Measurements from ENCODE around the gene MRAP2.
"Not testable (repeated sequence)": the region's sequence is repeated elsewhere in the genome, so short reads cannot be mapped to it uniquely, and the experiment has no call there.

MRAP2 gene

DNA sequence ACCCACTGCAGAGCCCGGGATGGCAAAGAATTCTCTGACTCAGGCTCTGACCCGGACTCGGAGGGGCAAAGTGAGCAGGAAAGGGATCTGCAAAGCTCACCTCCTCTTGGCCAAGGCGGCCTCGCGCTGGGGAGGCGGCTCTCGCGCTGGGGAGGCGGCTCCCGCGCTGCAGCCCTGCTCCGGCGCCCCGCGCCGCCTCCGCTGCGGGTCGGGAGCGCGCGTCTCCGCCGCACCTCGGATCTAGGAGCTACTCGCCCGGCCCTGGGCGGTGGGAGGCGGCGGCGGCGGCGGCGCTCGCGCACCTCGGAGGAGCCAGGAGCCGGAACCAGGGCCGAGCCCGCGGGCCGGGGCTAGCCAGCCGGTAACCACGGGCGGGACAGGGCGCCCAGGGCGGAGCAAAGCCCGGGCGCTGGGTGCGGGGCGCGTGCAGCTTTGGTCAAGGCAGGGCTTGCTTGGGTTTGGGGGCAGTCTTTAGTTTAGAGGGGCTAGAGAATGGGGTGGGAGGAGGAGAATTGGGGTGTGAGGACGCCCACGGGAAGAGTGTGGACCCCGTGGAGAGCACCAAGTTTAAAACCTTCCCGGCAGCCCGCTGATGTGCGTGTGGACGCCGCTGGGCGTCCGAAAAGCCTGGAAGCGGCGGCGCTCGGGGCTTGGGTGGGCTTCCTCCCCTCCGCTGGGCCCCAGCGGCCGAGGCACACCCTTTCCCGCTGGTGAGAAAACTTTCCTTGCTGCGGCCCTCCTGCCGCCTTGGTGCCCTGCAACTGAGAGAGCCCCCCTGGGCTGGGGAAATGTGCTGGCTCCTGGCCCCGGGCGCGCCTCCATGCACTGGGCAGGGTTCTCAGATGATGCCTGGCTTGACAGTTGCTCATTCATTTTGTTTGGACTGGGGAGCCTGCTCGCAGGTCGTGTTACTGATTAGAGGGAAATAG lies at the start of gene MRAP2:
MRAP2 (plus strand) TSS at position 250 of the 929 bp plus-strand sequence. CDS start 21,547 bp downstream, outside the sequence.
- no peak for DNase-seq

- no peak for DNase-seq
These were observed 49.2 kb upstream of the MRAP2 start for GRCh38 chr6:83984411-83984810.

DNA sequence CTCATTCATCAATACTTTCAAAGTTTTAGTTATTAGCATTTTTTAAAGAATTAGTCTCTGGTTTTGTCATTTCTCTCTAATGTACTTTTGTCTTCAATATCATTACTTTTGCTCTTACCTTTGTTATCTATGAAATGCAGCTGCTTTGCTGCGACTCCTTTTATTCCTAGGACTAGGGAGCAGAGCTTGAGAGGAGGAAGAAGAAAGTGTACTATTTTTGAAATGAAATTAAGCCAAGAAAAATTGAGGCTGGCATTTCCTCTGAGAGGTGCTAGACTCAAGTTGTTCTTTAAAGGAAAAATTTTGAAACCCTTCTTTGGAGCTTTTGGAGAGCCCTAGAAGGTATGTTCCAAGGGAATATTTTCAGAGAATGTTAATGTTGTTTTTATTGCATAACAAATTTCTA lies 48.3 kb upstream of the MRAP2 start:
- DNase-seq = no peak

- no peak for DNase-seq
These were observed 47.9 kb upstream of the MRAP2 start for GRCh38 chr6:83985715-83986114.

- DNase-seq = no peak
These were observed 35.5 kb upstream of the MRAP2 start for GRCh38 chr6:83998021-83998584.

DNA sequence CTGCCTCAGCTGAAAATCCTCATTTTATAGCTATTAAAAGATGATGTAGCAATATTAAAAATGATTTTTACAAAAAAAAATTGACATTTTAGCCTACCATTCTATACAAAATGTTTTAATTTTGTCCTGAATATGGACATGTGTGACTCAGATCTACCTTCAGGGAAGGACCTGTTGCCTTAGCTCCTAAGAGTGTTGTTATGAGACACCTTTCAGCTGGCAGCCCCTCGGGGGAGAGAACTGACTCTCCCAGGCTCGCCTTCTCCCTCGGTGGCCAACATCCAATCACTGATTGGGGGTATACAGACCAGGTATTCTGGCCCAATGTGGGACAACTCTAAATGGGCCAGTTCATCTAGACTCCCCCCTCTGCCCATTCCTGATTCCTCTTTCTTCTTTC lies 32.5 kb upstream of the MRAP2 start:
- no peak for DNase-seq

- DNase-seq = no peak
These were observed 31.3 kb upstream of the MRAP2 start for GRCh38 chr6:84002226-84002625.

DNA sequence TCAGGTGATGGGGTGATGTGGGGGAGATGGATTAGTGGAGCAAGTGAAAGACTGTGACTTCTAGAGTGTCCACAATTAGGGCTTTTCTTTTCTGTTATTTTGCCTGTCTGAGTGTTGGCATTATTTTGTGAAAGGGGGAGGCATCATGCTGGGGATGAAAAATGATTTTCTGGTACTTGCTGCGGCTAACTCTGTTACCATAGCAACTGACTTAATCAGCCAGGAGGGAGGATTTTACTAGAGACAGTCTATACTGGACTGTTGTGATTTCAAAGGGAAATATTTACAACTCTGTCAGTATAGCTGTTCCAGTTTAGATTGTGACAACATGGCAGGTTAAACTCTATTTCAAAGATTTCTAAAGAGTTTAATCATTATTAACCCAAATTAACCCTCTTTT lies 30.4 kb upstream of the MRAP2 start:
- no peak for DNase-seq

DNA sequence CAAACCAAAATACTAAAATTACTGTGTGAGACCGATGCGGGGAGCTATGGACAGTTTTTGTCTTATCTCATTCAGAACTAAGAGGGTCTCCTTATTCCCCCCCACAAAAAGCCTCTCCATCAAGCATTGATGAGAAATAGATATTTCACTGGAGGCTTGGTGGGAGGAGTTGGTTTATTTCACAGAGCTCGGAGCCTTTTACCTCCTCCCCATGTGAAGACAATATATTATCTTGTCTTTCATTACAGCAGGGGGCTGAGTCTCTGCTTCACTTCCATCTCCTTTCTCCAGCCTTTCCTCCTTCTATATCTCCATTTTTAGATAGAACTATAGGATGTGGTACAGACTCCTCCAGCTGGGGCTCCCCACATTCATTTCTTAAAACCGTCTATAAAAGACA lies 29.9 kb upstream of the MRAP2 start:
- no peak for DNase-seq

GRCh38 chr6:84007871-84008270 lies 25.7 kb upstream of the MRAP2 start:
- DNase-seq = no peak

GRCh38 chr6:84013354-84013753 lies 20.2 kb upstream of the MRAP2 start:
- no peak for DNase-seq

GRCh38 chr6:84013931-84014330 lies 19.6 kb upstream of the MRAP2 start:
- no peak for DNase-seq

DNA sequence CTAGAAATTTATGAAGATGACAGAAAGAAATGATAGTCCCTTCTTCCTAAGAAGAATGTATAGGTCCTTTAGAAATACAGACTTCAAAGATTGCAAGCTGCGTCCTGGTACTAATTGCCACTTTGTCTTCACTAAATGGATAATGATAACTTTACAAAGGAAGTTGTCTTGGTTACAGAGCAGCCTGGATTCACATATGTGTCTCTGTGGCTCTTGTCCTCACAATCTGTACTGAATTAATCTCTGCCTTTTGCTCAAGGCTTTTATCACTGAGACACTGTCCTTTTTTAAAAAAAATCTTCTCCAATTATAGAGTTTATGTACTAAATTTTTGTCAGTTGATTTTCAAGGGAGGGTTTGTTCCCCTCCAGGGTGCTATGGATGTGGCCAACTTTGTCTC lies 17.5 kb upstream of the MRAP2 start:
- DNase-seq = no peak

DNA sequence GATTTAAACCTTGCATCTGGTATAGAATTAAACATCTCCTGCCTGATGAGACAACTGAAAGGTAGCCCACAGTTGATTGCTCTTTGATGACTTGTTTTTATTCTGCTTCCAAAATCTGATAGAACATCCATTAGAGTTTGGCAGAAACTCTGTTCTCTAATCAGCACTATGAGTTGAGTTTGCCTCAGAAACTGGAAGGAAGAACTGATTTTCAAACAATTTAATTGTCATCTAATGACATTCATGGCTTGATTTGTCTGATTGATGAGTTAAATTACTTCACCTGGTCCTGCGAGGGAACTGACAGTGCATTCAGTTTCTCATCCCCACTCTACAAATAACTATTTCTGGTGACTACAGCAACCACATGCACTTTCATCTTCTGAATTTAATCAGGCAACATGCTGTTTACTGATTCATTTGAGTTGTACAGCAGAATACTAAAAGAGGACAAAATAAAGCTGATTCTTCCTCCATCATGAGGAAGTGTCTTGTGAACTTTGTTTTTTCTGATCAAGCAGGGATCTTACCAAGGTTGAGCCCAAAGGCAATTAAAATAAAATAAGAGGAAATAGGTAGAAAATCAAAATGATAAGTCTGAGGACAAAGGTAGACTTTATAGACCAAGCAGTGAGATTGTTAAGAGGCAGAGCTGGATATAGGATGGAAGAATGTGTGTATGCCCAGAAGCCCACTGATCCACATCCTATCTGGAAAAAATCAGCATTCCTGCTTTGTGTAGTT lies 15.7 kb upstream of the MRAP2 start:
- no peak for DNase-seq

DNA sequence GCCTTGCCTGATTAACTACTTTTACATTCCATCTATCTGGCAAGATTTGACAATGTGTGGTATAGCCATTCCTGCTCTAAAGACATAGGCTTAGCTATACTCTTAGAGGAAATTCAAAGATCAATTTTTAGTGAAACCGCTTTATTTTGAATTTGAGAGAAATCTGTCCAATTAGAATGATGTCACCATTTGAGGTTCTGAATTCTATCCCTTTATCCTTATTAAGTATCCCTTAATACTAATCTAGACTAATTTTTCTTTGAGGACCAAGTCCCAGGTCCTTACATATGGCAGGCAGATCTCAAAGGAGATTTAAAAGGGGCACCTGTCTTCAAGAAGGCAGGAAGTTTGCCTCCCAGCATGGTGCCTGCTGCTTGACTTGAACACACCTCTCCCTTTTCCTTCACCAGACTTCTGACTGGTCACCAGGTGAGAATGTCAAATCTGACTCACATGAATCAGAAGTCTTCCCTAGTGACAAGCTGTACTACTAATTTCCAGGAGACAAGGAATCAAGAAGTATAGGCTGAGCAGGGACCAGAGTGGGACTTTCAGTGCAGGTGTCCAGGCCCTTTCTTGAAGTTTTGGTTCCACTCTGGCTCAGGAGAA lies 15.0 kb upstream of the MRAP2 start:
- no peak for DNase-seq

DNA sequence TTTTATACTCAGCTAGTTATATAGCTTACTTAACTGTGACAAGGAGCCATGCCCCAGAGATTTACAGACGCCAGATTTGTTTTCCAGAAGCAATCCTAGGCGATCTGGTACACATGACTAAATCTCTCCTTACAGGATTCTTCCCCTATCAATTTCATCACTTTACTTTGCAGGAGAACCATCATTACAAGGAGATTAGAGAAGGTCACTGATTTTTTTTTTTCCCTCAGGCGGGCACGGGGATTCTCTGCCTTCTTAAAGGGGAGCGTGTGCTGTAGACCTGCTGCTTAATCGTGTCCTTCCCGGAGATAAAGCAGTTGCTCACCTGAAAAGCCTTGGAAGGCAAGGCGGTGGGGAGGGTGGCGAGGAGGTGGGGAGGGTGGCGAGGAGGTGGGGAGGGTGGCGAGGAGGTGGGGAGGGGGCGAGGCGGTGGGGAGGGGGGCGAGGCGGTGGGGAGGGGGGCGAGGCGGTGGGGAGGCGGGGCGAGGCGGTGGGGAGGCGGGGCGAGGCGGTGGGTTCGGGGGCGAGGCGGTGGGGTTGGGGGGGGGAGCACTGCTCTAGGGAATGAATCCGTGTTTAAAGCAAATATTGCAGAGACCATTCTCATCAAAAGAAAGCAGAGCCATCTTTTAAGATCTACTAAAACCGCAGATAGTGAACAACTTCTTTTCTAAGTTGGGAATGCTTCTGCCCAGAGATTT lies 14.3 kb upstream of the MRAP2 start:
- DNase-seq = no peak

DNA sequence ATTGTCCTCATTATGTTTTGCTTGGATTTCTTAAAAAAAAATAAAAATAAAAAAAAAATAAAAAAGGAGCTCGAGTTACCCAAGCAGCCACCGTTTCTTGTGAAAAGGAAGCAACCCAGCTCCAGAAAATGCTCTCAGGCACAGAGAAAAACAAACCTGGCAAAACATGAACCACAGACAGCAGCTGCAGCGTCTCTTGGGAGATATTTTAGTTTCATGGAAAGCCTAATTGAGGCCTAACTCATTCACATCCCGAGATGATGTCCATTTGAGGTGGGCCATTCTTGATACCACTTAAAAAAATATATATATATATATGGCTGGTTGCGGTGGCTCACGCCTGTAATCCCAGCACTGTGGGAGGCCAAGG lies 13.7 kb upstream of the MRAP2 start:
- DNase-seq = no peak

DNA sequence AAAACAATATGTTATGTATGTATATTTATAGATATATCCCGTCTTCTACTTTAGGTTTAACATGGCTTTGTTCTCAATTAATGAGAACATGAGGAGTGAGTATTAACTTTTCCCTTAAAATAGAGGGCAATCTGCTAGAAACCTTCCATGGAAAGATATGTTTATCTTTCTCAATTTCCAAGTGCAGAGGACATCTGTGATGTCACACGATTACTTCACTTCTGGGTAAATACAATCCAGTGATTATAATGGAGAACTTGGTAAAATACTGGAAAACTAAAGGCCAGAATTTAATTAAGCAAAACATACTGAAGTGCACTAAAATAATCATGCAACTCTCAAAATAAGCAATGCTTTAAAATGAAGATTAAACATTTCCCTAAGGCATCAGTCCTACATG lies 11.9 kb upstream of the MRAP2 start:
- no peak for DNase-seq

DNA sequence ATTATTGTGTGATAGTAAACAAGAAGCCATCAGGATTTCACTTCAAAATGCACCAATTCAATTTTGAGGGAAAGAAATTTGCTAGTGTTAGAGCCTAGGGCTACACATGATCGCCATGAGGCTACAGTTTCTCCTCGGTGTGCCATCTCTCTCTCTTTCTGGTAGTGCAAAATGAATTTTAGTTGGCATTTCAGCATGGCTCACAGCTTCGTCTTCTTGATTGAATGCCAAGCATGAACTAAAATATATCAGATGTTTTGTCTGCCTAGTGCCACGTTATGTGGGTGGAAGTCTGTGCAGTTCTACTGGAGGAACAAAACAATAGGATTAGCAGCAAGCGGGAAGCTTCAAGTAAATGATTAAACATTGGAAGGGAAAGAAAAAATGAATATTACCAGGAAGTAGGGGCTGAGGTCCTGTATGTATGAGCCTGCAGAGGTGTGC lies 6.8 kb upstream of the MRAP2 start:
- no peak for DNase-seq

- no peak for DNase-seq
These were observed 6.0 kb upstream of the MRAP2 start for GRCh38 chr6:84027340-84028181.

- DNase-seq = no peak
These were observed 5.2 kb upstream of the MRAP2 start for GRCh38 chr6:84028350-84028749.

DNA sequence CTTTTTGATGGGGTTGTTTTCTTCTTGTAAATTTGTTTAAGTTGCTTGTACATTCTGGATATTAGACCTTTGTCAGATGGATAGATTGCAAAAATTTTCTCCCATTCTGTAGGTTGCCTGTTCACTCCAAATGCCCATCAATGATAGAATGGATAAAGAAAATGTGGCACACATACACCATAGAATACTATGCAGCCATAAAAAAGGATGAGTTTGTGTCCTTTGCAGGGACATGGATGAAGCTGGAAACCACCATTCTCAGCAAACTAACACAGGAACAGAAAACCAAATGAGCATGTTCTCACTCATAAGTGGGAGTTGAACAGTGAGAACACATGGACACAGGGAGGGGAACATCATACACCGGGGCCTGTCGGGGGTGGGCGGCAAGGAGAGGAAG lies 1.6 kb upstream of the MRAP2 start:
- not testable (repeated sequence) for DNase-seq

Data from GDM1 (cell line).